MCF 10A (cell line): Measurements from ENCODE around the gene MSI2. TPM values are rescaled to one million over a fixed set of nuclear protein-coding genes. Genes with fewer than 3 reads are reported as not detected.

Experiments
- BruUV-seq: library from RNA; stranded (reverse); fragments of 400-500 nt; replicated peaks from 2 replicates; lab custom pipeline; 2021; lab: Mats Ljungman, UMichigan
- CTCF ChIA-PET: fragments of 300-600 bp; sonication (Branson Sonifier 250); formaldehyde crosslinking; extraction: SDS; loops from one replicate; lab custom pipeline; 2021; ENCODE audit warnings: antibody characterized with exemption, inconsistent platforms; lab: Yijun Ruan, JAX
- POLR2A ChIA-PET: fragments of 300-600, 350-650 bp; sonication (Branson Sonifier 250); formaldehyde crosslinking; extraction: SDS; loops from one replicate; lab custom pipeline; 2020; ENCODE audit warnings: antibody characterized with exemption, inconsistent platforms; lab: Yijun Ruan, JAX
- DNase-seq: peaks from one replicate; pipeline ENCODE4 v3.0.0-alpha.2; 2018; ENCODE audit not compliant: unreplicated experiment
- H3K27ac Mint-ChIP-seq: one replicate; pipeline ENCODE4 v1.8.0; 2022; ENCODE audit warnings: mild to moderate bottlenecking, low read depth, mixed read lengths; ENCODE audit not compliant: unreplicated experiment
- H3K27me3 Mint-ChIP-seq: one replicate; pipeline ENCODE4 v1.8.0; 2022; ENCODE audit warnings: mixed read lengths; ENCODE audit not compliant: insufficient read depth, unreplicated experiment
- H3K36me3 Mint-ChIP-seq: one replicate; pipeline ENCODE4 v1.8.0; 2022; ENCODE audit warnings: mild to moderate bottlenecking, moderate library complexity, mixed read lengths; ENCODE audit not compliant: insufficient read depth, unreplicated experiment
- H3K4me1 Mint-ChIP-seq: one replicate; pipeline ENCODE4 v1.8.0; 2022; ENCODE audit warnings: mixed read lengths; ENCODE audit not compliant: insufficient read depth, unreplicated experiment
- H3K4me3 Mint-ChIP-seq: one replicate; pipeline ENCODE4 v1.8.0; 2022; ENCODE audit warnings: mild to moderate bottlenecking, moderate library complexity, mixed read lengths; ENCODE audit not compliant: unreplicated experiment
- H3K9me3 Mint-ChIP-seq: one replicate; pipeline ENCODE4 v1.8.0; 2022; ENCODE audit warnings: mixed read lengths; ENCODE audit not compliant: unreplicated experiment
- intact Hi-C: fragments of 100-400 bp; cut with micrococcal nuclease; formaldehyde crosslinking; loops from 2 replicates; pipeline ENCODE4 v1.14.1; 2022
- total RNA-seq: library from RNA; stranded (reverse); gene quantifications from 2 replicates; pipeline ENCODE4 v1.2.3, GENCODE V29; 2022
- TF ChIP-seq, protein P1 (sequence below): fragments of 200-600 bp; IDR thresholded peaks from one replicate; pipeline ENCODE4 v1.8.0; 2022; ENCODE audit warnings: antibody characterized with exemption, mild to moderate bottlenecking; ENCODE audit not compliant: unreplicated experiment

The MSI2 gene
- total RNA-seq, 1 experiment from 2014 or later: 60.6 TPM

DNA sequence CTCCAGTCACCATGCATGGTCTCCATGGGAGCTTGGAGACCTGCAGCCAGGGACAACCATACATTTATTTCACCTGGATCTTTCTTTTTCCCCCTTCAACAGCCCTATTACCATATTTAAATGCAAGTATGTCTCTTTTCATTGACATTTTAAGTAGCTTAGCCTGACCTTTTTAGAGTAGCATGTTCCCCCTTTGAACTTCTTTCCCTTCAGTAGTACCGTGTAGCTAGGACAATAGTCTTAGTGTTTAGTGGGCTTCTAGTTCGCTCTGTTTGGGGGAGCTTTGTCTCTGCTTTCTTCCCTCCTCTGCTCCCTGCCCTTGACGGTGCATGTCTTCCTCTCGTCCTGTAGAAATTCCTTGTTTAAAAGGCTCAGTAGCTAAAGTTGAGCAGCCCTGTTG, 394.2 kb downstream of the MSI2 start:
- H3K4me1 Mint-ChIP-seq: no peaks in the 10 kb centered on the region
- peaks cover 9% of the 10 kb centered on the region for H3K36me3 Mint-ChIP-seq
- H3K4me3 Mint-ChIP-seq: no peak overlapping the region
- H3K27ac Mint-ChIP-seq: no peak overlapping the region
- CTCF ChIA-PET: interaction anchor here (0.5 to 1.5 kb wide), 3 partner anchors 21 to 652 kb away, joined by 3 to 4 read pairs (median 3); no protein-coding TSS in a partner anchor
- intact Hi-C loops: no loop called here
- H3K27me3 Mint-ChIP-seq: no peaks in the 10 kb centered on the region
- POLR2A ChIA-PET: no interaction called here
- no TSS peak for BruUV-seq
- no peak for DNase-seq
- TF ChIP-seq, protein P1, sequence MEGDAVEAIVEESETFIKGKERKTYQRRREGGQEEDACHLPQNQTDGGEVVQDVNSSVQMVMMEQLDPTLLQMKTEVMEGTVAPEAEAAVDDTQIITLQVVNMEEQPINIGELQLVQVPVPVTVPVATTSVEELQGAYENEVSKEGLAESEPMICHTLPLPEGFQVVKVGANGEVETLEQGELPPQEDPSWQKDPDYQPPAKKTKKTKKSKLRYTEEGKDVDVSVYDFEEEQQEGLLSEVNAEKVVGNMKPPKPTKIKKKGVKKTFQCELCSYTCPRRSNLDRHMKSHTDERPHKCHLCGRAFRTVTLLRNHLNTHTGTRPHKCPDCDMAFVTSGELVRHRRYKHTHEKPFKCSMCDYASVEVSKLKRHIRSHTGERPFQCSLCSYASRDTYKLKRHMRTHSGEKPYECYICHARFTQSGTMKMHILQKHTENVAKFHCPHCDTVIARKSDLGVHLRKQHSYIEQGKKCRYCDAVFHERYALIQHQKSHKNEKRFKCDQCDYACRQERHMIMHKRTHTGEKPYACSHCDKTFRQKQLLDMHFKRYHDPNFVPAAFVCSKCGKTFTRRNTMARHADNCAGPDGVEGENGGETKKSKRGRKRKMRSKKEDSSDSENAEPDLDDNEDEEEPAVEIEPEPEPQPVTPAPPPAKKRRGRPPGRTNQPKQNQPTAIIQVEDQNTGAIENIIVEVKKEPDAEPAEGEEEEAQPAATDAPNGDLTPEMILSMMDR: no peak
- H3K9me3 Mint-ChIP-seq: no peaks in the 10 kb centered on the region

DNA sequence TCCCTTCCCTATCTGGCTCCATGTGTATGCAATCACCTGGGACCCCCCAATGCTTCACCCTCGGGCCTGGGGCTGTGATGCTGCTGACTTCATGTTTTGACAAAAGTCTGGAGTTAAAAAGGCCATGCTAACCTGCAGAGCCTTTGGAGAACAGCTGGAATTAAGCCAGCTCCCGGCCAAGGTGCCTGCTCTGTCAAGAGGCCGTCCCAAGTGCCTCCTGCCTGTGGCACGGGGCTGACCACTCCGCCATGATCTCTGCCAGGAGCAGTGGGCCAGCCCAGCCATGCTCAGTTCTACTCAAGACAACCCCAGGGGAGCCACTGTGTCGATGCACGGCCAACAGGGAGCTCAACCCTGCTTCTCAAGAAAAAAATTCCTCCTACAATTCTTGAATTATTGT, 395.1 kb downstream of the MSI2 start:
- CTCF ChIA-PET: interaction anchor here (0.6 to 1.5 kb wide), 3 partner anchors 10 to 26 kb away, joined by 3 to 6 read pairs (median 3); no protein-coding TSS in a partner anchor
- no peak for DNase-seq
- POLR2A ChIA-PET: no interaction called here
- Mint-ChIP-seq H3K27me3 (no peaks in the 10 kb centered on the region), H3K36me3 (peaks cover 5% of the 10 kb centered on the region), H3K4me1 (no peaks in the 10 kb centered on the region), H3K4me3 (no peak overlapping the region), H3K27ac (no peak overlapping the region), H3K9me3 (no peaks in the 10 kb centered on the region)
- TF ChIP-seq, protein P1: no peak
- intact Hi-C loops: no loop called here
- BruUV-seq: no TSS peak

DNA sequence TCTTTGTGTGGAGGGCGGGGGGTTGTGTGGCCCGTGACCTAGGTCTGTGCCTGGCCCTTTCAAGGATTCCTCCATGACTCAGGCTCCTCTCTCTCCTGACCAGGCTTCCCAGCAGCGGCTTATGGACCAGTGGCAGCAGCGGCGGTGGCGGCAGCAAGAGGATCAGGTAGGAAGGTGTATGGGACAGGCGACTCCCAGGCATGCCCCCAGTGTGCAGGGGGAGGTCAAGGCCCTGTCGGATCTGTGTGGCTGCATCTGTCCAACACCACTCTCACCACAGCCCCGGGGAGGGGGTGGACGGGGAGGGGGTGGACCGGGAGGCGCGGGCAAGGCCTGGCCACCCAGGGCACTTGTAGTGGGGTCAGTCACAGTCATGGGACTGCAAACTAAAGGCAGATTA, 395.7 kb downstream of the MSI2 start:
- no peaks in the 10 kb centered on the region for H3K9me3 Mint-ChIP-seq
- H3K27ac Mint-ChIP-seq: no peak overlapping the region
- H3K36me3 Mint-ChIP-seq: peaks cover 5% of the 10 kb centered on the region
- intact Hi-C loops: no loop called here
- TF ChIP-seq, protein P1: no peak
- BruUV-seq: no TSS peak
- DNase-seq: no peak
- ChIA-PET POLR2A (no interaction called here), CTCF (interaction anchor here (0.6 to 1.8 kb wide), 3 partner anchors 9 to 109 kb away, joined by 3 to 5 read pairs (median 3); no protein-coding TSS in a partner anchor)
- H3K4me1 Mint-ChIP-seq: no peaks in the 10 kb centered on the region
- H3K4me3 Mint-ChIP-seq: no peak overlapping the region
- H3K27me3 Mint-ChIP-seq: no peaks in the 10 kb centered on the region

DNA sequence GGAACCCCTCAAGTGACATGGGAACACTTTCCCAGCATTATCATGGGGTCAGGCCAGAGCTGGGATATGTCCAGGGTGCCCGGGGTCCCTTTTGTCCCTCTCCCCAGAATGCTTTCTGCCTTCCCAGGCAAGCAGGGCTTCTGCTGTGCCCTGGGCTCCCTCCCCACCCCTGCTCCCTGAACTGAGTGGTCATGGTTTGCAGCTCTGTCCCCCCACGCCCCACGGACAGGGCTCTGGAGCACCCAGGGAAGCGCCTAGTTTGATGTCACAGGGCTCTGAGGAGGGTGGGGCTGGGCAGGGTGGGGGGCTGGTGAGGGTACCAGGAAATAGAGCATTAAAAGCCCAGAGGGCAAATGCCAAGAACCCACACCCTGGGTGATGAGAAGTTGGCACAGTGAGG, 396.5 kb downstream of the MSI2 start:
- no peak overlapping the region for H3K27ac Mint-ChIP-seq
- TF ChIP-seq, protein P1: no peak
- no TSS peak for BruUV-seq
- H3K4me1 Mint-ChIP-seq: no peaks in the 10 kb centered on the region
- intact Hi-C loops: no loop called here
- H3K9me3 Mint-ChIP-seq: no peaks in the 10 kb centered on the region
- ChIA-PET CTCF (interaction anchor here (0.6 to 1.8 kb wide), 2 partner anchors 19 to 110 kb away, joined by 3 to 5 read pairs; no protein-coding TSS in a partner anchor), POLR2A (no interaction called here)
- H3K36me3 Mint-ChIP-seq: peaks cover 5% of the 10 kb centered on the region
- no peaks in the 10 kb centered on the region for H3K27me3 Mint-ChIP-seq
- no peak for DNase-seq
- no peak overlapping the region for H3K4me3 Mint-ChIP-seq
